Nucleus accumbens (tissue), 56 donors: ENCODE results near the gene POLRMT.
A peak's percentile ranks its signal among the peaks of the same experiment; 100 is the strongest.
"Not testable (repeated sequence)": the region's sequence is repeated elsewhere in the genome, so short reads cannot be mapped to it uniquely, and the experiment has no call there.

Source experiments
- DNase-seq, 56 donors: peaks; one replicate each; lab custom pipeline; 2025; lab: John Stamatoyannopoulos, UW

Gene POLRMT

GRCh38 chr19:616062-616700, 17.2 kb downstream of the POLRMT start:
- no peak for DNase-seq

GRCh38 chr19:615619-616018, 17.7 kb downstream of the POLRMT start:
- peak in 14 of 56 donors; percentile 5 to 62 (median 22) for DNase-seq

- no peak for DNase-seq
Observed at GRCh38 chr19:613732-614567, 19.4 kb downstream of the POLRMT start.

- no peak for DNase-seq
Observed at GRCh38 chr19:612941-613340, 20.4 kb downstream of the POLRMT start.

- peak in 2 of 56 donors; percentile 6 to 12 for DNase-seq
Observed at GRCh38 chr19:611481-611868, 21.9 kb downstream of the POLRMT start.

GRCh38 chr19:610801-611480, 22.4 kb downstream of the POLRMT start:
- peak in 2 of 56 donors; percentile 8 to 20 for DNase-seq

GRCh38 chr19:610071-610800, 23.1 kb downstream of the POLRMT start:
- peak in 1 of 56 donors; percentile 35 for DNase-seq

GRCh38 chr19:609004-609346, 24.4 kb downstream of the POLRMT start:
- peak in 54 of 56 donors; percentile 5 to 93 (median 77) for DNase-seq

GRCh38 chr19:608155-609003, 25.0 kb downstream of the POLRMT start:
- no peak for DNase-seq

- peak in 25 of 56 donors; percentile 3 to 73 (median 34) for DNase-seq
Observed at GRCh38 chr19:607301-608154, 25.8 kb downstream of the POLRMT start.

- DNase-seq = not testable (repeated sequence)
Observed at GRCh38 chr19:605061-605971, 28.0 kb downstream of the POLRMT start.

- DNase-seq = peak in 4 of 56 donors; percentile 21 to 26 (median 24)
Observed at GRCh38 chr19:604355-604754, 29.0 kb downstream of the POLRMT start.

GRCh38 chr19:603779-604178, 29.6 kb downstream of the POLRMT start:
- DNase-seq = not testable (repeated sequence)

GRCh38 chr19:603302-603639, 30.1 kb downstream of the POLRMT start:
- DNase-seq = not testable (repeated sequence)

GRCh38 chr19:602391-603301, 30.7 kb downstream of the POLRMT start:
- DNase-seq = no peak

GRCh38 chr19:601790-602189, 31.5 kb downstream of the POLRMT start:
- no peak for DNase-seq

- no peak for DNase-seq
Observed at GRCh38 chr19:601310-601709, 32.0 kb downstream of the POLRMT start.
